HS-5 (cell line): ENCODE results near the gene MYLK2.

ENCODE experiments used
- DNase-seq: peaks from one replicate; pipeline ENCODE4 v3.0.0-alpha.2; 2012; ENCODE audit warnings: low read depth

MYLK2 gene

GRCh38 chr20:31856516-31856915, 37.4 kb downstream of the MYLK2 start:
- DNase-seq = no peak

GRCh38 chr20:31857861-31858759, 39.0 kb downstream of the MYLK2 start:
- no peak for DNase-seq

GRCh38 chr20:31858760-31859083, 39.6 kb downstream of the MYLK2 start:
- no peak for DNase-seq

- DNase-seq = no peak
Measured at GRCh38 chr20:31859266-31859997, 40.3 kb downstream of the MYLK2 start.

- DNase-seq = no peak
Measured at GRCh38 chr20:31859998-31860380, 40.8 kb downstream of the MYLK2 start.

GRCh38 chr20:31860390-31861134, 41.4 kb downstream of the MYLK2 start:
- DNase-seq = no peak

- no peak for DNase-seq
Measured at GRCh38 chr20:31861135-31861384, 41.9 kb downstream of the MYLK2 start.

- no peak for DNase-seq
Measured at GRCh38 chr20:31861385-31862156, 42.4 kb downstream of the MYLK2 start.

- DNase-seq = no peak
Measured at GRCh38 chr20:31862157-31862470, 43.0 kb downstream of the MYLK2 start.

- no peak for DNase-seq
Measured at GRCh38 chr20:31862506-31862905, 43.4 kb downstream of the MYLK2 start.

- DNase-seq = no peak
Measured at GRCh38 chr20:31863296-31864085, 44.3 kb downstream of the MYLK2 start.

- no peak for DNase-seq
Measured at GRCh38 chr20:31864521-31865400, 45.6 kb downstream of the MYLK2 start.

- DNase-seq = no peak
Measured at GRCh38 chr20:31866221-31866620, 47.1 kb downstream of the MYLK2 start.

GRCh38 chr20:31868853-31869672, 49.9 kb downstream of the MYLK2 start:
- DNase-seq = no peak

GRCh38 chr20:31869673-31869941, 50.5 kb downstream of the MYLK2 start:
- DNase-seq = no peak

- no peak for DNase-seq
Measured at GRCh38 chr20:31869942-31870725, 51.0 kb downstream of the MYLK2 start, which contains the start of the genes DUSP15 and TTLL9. Gene DUSP15, minus strand, starts transcription at chr20:31870527. Its CDS starts 190 bp downstream, at chr20:31870337. Gene TTLL9, plus strand, starts transcription at chr20:31870634. Its CDS starts 493 bp downstream, at chr20:31871127.

GRCh38 chr20:31870726-31871617, 51.8 kb downstream of the MYLK2 start:
- DNase-seq = no peak

GRCh38 chr20:31871618-31871954, 52.4 kb downstream of the MYLK2 start:
- DNase-seq = no peak
